ENCODE measurements around the gene HTR1A.

HTR1A gene

GRCh38 chr5:63962279-63962678 is at the start of gene HTR1A:
Gene HTR1A, minus strand, starts transcription at chr5:63962445. Its CDS starts 726 bp downstream, at chr5:63961719.
- DNase-seq (ENCODE audit: low read depth in 2 of 2) = no peak

- no peak for DNase-seq (ENCODE audit: low read depth in 2 of 2)
Observed at GRCh38 chr5:64003966-64004365, 41.7 kb upstream of the HTR1A start.

GRCh38 chr5:64000096-64000495 is 37.9 kb upstream of the HTR1A start:
- no peak for DNase-seq (ENCODE audit: low read depth in 2 of 2)

DNA sequence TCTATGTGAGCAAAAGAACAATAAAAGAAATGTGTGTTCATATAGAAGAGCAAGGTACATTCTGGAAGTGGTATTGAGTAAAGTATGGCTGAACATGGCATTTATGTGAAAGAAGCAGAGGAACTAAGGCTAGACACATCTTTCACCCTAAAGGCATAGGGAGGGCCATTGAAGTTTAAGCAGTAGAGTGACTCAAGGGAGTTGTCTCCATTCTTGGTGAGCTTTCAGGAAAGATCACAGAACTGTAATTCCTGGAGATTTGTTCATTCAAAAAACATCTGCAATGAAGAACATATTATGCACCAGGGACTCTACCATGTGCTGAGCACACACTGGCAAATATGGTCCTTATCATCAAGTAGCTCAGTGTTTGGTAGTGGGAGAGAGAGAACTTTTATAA is 24.8 kb upstream of the HTR1A start:
- no peak for DNase-seq (ENCODE audit: low read depth in 2 of 2)

- DNase-seq (ENCODE audit: low read depth in 2 of 2) = no peak
Observed at GRCh38 chr5:63981864-63982263, 19.6 kb upstream of the HTR1A start.

DNA sequence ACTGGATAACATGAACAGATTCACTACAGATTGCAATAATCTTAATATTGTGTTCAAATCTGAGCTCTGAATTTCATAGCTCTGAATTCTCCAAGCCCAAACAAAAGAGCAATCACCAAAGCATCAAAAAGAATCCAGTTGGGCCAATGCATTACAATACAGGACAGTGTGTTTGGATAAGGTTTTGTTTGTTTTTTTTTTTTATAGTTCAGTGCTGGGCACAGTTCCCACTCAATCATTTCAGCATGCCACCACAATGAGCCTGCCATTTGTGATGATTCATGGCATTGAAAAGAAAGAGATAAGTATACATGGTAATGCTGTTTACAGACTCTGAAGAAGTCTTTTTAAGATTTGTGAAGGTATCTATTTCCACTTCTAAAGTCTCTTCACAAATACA is 1.7 kb upstream of the HTR1A start:
- DNase-seq (ENCODE audit: low read depth in 2 of 2) = no peak

GRCh38 chr5:63963080-63963735 is 963 bp upstream of the HTR1A start:
- no peak for DNase-seq (ENCODE audit: low read depth in 2 of 2)

GRCh38 chr5:63961598-63962161 is 565 bp downstream of the HTR1A start:
- DNase-seq (ENCODE audit: low read depth in 2 of 2) = no peak

DNA sequence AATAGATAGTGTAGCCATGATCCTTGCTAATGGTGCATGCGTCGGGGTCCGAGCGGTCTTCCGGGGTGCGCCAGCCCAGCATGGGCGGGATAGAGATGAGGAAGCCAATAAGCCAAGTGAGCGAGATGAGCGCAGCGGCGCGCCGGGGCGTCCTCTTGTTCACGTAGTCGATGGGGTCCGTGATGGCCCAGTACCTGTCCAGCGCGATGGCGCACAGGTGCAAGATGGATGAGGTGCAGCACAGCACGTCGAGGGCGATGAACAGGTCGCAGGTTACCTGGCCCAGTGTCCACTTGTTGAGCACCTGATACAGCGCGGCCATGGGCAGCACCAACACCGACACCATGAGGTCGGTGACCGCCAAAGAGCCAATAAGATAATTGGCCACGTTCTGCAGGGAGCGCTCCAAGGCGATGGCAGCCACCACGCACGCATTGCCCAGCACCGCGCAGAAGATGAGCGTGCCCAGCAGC is 1.1 kb downstream of the HTR1A start:
- DNase-seq (ENCODE audit: low read depth in 2 of 2) = no peak

GRCh38 chr5:63960646-63961045 is 1.6 kb downstream of the HTR1A start:
- DNase-seq (ENCODE audit: low read depth in 2 of 2) = no peak

DNA sequence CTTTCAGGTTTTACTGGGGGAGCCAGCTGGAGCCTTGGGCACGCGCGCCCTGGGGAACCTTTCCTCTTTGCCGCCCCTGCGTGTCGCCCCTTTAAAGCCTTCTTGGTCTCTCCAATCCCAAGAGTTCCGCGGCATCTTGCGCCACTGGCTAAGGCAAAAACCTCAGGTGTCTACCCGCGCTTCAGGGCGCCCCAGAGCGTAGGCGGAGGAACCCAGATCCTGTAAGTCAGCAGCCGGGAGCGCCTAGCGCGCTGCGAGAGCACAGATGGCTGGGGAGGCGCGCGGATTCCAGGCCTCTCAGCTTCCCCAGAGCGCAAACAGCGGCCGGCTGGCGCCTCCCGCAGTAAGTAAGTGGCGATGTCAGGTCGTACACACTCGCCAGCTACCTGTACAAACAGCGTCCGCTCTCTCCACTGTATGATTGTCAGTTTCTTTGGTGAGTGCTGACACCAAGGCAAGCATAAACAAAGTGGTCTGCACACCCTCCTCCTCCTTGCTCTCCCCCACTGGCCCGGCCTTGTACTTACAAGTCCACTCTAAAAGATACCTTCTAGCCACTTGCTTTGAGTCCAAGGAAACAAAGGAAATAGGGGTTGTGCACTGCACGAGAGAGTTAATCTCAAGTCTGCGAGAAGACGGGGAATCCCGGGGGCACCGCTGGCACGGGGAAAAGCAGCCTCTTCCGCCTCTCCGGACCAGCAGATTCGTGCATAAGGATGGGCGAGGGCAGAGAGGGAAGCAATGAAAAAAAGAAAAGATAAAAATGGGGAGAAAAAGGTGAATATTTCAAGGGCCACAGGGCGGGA is 2.9 kb downstream of the HTR1A start:
- DNase-seq (ENCODE audit: low read depth in 2 of 2) = no peak

- no peak for DNase-seq (ENCODE audit: low read depth in 2 of 2)
Observed at GRCh38 chr5:63958654-63959053, 3.6 kb downstream of the HTR1A start.

- DNase-seq (ENCODE audit: low read depth in 2 of 2) = no peak
Observed at GRCh38 chr5:63957617-63958016, 4.6 kb downstream of the HTR1A start.

DNA sequence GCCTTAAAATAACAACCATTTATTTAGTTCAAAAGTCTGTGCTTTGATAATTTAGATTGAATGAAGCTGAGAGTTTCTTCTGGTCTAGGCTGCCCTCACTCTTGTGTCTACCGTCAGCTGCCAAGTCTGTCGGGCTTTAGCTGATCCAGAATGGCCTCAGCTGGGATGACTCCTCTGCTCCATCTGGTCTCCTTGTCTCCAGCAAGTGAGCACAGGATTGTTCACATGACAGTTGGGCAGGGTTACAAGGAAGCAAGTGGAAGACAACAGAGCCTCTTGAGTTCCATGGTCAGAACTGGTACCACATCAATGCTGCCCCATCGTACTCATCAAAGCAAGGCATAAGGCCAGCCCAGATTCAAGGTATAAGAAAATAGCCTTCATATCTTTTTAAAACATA is 9.0 kb downstream of the HTR1A start:
- no peak for DNase-seq (ENCODE audit: low read depth in 2 of 2)

GRCh38 chr5:63935103-63935502 is 27.1 kb downstream of the HTR1A start:
- no peak for DNase-seq (ENCODE audit: low read depth in 2 of 2)

- DNase-seq (ENCODE audit: low read depth in 2 of 2) = no peak
Observed at GRCh38 chr5:63931836-63932235, 30.4 kb downstream of the HTR1A start.

- no peak for DNase-seq (ENCODE audit: low read depth in 2 of 2)
Observed at GRCh38 chr5:63928451-63928850, 33.8 kb downstream of the HTR1A start.

GRCh38 chr5:63923914-63924313 is 38.3 kb downstream of the HTR1A start:
- DNase-seq (ENCODE audit: low read depth in 2 of 2) = no peak

DNA sequence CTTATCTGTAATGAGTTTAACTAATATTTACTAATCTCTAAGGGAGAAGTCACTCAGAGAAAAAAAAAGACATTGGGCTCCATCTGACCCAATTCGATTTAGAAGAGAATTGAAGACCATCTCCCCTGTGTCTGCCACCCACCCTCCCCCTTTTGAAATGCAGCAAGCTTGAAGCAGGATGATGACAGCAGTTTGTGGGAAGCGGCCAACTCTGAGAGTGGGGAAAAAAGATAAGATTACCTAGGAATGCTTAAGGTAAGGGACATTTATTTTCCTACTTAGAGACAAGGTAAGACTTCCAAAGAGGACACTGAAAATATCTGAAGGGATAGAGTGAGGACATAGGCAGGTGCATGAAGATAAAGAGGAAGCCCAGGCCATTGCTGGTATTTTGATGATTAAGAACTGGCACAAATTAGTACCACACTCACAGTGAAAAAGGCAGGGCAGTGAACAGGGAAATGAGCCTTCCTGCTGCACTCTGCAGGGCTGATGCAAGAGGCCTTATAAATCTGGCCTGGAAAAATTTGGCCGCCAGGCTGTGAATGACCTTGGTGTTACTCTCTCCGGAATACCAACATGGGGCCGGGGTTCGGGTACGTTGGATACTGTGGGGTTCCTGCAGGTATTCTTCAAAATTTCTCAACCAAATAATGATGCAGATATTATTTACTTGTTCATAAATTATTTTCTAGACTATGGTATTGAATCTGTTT is 42.3 kb downstream of the HTR1A start:
- no peak for DNase-seq (ENCODE audit: low read depth in 2 of 2)

- DNase-seq (ENCODE audit: low read depth in 2 of 2) = no peak
Observed at GRCh38 chr5:63916786-63917185, 45.5 kb downstream of the HTR1A start.

DNA sequence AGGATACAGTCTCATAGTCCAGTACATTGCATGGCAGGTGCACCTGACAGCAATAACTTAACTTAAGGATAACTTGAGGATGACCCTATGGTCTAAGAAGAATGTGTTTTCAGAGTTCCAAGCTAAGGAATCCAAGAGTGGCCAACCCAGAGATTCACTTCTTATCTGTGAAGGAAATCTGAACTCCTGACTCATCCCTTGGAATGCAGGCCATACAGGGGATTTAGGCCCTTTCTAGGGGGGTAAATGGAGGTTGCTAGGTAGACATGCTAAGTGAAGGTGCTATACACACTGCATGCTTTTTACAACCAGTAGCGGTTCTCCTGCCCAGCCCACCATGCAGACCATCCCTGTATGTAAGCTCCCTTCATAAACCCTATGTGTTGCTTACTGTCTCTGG is 50.4 kb downstream of the HTR1A start:
- DNase-seq (ENCODE audit: low read depth in 2 of 2) = no peak

All from stimulated activated CD8-positive, alpha-beta memory T cell treated with anti-CD3 and anti-CD28 coated beads, Interleukin-2, amount 100 ng/mL, for 1 hour (primary cell).